ENCODE measurements around the gene FBN1. TPM values are rescaled to one million over a fixed set of nuclear protein-coding genes. Genes with fewer than 3 reads are reported as not detected.

FBN1 gene
- polyA plus RNA-seq, 10 donors = 213 to 405 (median 259) TPM

DNA sequence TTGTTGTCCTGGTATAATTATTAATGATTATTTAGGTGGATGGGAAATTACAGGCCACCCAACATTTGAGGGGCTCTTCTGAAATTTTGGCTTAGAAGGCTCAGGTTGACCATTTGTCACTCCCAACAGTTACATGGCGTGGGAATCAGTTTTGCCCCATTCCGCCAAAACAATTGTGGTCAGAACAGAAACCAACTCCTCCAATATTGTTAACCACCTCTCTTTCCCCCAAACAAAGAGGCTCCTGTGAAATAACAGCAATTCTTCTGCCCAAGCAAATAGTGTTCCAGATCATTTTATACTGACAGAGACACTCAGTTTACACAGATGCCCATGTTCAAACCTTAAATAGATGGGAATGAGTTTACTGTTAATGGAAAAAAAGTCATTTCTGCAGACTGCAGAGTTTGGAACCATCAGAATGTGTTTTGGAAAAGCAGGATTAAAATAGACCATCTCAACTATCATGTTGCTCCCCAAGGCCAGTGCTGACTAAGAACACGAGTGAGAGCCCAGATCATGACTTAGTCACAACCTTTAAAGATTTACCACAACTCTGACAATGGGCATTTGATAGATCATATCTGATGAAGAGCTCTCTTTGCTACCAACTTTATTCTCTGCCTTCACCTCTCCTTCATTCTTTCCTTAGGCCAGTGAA is 212.2 kb downstream of the FBN1 start:
- no peak for DNase-seq

DNA sequence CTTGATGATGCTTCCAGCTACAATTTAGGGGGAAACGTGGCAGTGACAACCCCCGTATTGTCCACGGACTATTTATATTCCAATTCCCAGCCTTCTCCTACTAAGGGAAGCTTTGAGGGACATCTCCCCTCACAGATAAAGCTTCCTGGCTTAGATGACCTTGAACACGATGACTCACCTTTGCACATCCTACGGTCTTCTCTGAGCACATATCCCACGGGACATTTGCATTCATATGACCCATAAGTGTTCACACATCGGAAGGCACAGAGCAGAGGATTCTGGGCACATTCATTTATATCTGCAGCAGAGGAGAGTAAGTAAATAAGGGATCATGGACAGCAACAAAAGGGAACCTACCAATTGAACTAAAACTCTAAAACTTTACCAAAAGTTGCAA is 212.8 kb downstream of the FBN1 start:
- DNase-seq = no peak

DNA sequence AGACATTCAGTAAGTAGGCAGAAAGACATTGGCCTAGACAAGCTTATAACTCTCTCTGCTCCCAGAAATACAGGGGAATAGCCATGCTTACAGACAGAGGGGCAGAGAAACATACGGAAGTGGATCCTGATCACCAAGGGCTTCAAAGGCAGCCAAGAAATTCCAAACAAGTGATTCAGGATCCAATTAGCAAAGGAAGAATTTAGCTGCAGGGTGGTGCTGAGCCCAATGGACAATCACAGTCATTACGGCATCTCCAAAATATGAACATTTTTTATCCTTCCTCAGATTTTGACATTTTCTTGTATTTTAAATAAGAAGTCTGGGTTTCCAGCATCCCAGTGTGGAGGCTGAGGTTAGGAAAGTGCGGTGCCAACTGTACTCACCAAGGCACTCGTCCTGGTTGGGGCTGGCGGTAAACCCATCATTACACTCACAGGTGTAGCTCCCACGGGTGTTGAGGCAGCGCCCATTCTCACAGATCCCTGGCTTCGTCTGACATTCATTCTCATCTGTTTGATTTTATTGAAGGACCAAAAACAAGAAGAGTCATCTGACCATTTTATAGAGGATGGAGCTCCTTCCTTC is 217.5 kb downstream of the FBN1 start:
- DNase-seq = peak in 1 of 3 donors; percentile 86

DNA sequence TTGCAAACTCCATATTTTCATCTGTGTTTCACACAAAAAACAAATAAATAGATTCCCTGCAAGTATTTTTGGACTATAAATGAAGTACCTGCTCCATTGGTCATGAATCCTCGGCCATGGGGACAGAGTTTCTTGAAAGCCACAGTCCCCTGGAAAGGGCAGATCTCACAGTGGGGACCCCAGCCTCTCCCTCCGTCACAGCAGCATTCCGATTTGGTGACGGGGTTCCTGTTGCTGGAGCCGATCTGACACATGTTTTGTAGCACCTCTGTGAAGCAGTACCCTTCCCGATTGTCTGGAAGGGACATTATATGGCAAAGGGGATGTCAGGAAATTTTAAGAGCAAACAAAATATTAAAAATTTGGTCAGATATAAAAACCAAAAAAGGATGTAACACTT is 218.0 kb downstream of the FBN1 start:
- DNase-seq = no peak

DNA sequence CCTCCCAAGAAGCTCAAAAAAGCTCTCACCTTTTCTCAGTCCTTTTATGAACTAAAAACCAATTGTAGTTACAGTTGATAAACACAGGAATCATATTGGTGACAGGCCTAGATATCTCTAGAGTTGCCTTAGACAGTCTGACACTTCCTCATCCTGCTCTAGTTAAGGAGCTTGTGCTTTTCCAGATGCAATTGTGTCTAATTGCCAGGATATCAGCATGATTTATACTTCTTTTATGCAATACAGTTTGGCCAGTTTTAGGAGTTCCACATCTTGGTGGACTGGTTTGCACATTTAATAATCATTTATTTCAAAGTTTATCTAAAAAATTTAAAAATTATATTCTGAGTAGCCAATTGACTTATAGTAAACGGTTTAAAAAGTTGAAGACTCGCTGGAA is 218.6 kb downstream of the FBN1 start:
- no peak for DNase-seq

DNA sequence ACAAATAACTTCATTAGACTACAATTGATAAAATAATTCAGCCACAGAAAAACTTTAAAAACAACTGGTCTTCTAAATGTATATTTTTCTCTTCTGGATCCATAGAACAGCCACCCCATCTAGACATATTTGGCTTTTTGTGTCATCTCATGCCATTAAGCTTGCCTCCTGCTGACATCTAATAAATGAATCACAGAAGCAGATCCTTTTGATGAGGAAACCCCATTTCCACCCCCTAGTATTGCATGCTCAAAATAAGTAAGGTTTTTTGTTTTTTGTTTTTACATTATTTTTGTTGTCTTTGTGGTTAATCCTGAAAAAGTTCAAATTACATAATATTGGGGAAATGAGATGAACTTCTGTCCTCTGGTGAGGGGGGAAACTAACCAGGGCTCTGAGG is 219.5 kb downstream of the FBN1 start:
- DNase-seq = no peak

DNA sequence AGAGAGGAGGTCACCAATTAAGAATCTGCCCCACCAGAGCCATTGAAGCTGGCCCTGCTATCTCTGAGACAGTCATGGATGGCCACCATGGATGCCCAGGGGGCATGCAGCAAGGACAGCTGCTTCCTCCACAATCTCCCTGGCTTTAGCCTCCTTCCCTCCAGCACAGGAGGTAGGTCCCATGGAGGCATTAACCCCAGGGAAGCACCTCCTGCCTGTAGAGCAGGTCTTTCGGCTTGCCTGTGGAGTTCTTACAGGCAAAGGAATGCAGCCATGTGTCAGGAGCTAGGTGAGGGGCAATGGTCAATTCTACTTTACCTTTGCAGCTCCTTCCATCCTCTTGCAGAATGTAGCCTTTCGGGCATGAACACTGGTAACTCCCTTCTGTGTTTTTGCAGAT is 220.5 kb downstream of the FBN1 start:
- no peak for DNase-seq

DNA sequence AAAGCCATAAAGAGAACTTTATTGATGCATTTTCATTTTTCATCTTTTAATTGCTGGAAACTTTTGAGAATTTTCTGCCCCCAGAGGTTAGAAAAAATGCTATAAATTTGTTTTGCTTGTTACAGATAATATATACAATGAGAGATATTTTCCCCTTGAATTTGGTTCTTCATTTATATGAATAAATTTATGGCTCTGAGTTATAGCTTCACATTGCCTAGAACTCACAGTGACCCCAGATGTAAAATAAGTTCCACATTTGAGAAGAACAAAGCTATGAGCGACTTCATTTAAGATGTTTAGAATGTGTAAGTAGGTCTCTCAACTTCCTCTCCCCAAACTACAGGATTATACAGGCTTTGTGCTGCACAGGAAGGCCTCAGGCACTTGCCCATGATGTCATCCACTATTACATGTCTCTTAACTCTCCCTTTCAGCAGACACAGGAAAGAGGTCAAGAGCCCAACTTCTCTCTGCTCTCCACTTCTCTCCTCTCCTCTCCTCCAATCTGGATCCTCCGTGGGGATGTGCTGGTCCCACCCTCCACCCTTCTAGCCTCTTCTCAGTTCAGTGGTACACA is 221.5 kb downstream of the FBN1 start:
- DNase-seq = no peak

DNA sequence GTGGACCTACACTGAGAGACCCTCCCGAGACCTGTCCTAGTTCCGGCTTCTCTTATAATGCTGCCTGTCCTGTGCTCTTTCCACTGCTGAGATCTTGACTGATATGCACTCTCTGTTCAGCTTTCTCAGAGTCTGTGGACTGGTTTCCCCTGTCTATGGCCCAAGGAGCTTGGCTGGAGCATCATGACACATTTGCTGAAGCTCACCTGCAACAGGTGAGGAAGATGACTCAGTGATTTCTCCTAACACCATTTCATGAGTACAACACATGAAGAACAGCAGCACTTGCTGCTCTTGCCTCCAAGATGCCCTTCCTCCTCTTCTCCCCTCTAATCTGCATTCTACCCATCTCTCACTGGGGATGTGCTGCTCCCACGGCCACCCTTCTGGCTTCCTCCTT is 222.2 kb downstream of the FBN1 start:
- DNase-seq = no peak

DNA sequence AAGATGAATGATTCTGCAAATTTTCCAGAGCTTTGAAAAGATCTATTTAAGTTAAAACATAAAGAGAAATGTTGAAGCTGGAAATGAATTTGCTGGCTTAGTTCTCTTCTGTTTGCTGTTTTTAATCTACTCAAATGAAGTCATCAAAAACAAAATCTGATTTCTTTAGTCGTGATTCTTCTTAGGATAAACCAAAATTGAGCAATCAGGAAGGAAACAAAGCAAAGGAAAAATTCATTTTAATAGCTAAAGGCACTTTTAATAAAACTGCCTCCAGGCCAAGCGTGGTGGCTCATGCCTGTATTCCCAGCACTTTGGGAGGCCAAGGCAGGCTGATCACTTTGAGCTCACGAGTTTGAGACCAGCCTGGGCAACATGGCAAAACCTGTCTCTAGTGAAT is 223.1 kb downstream of the FBN1 start:
- no peak for DNase-seq

DNA sequence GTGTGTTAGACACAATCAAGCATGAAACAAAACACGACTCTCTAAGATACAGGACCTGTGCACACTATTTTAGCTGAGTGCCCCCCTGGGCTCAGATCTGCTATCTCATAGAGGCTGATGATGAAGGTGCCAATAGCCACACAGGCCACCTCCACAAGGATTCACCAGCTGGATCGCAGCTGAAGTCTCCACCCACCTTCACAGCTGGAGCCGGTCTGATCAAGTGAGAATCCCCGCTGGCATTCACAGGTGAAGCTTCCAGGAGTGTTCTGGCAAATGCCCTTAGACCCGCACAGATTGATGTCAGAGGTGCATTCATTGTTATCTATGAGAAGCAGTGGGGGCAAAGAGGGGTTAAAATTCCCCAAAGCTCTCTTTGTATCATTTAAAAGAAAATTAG is 224.1 kb downstream of the FBN1 start:
- no peak for DNase-seq

DNA sequence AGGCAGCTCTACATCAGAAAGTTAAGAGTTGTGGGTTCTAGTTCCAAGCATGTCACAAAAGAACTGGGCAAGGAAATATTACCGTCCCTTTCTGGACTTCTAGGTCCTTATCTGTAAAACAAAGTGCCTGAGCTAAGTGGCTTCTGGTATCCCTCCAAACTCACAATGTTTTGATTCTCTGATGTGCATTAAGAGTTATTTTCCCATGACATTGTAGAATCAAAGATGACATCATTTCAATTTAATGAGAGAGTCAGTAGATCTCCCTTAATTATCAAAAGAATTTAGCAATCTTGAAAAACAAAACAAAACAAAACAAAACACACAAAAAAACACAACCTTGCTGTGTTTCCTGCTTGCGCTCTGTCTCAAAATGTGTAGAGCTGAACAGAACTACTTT is 225.6 kb downstream of the FBN1 start:
- DNase-seq = no peak

DNA sequence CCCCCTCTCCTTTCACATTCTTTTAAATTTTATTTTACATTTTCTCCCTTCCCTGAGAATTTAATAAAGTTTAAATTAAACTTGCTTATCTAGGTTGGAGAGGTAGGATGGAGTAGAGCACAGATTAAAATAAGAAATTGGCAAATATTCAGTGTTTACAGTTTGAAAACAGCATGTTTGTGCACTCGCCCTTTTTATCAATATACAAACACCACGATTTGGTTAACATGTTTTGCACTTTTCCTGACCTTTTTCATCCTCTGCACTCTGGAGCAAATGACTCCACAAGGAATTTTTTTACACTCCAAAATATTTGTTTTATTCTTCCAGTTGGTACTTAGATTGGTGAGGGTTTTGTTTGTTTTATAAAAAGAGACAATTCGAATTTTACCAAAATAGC is 227.2 kb downstream of the FBN1 start:
- DNase-seq = no peak

DNA sequence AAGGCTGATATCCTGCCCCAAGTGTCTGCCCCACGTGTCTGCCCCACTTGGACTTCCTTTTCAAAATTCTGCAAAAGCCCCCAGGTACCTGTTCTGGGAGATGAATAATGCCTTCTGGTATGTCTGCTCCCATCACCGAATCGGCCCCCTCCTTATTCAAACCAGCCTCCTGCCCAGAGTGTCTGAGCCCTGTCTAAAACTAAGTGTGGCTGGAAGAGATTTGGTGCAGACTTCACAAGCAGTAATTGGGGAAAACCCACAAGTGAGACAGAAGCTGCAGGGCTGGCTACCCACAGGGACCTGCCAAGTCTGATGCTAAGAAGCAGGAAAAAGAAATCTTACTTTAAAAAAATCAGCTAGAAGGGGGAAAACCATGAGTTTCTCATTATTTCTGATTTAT is 229.2 kb downstream of the FBN1 start:
- DNase-seq = no peak

DNA sequence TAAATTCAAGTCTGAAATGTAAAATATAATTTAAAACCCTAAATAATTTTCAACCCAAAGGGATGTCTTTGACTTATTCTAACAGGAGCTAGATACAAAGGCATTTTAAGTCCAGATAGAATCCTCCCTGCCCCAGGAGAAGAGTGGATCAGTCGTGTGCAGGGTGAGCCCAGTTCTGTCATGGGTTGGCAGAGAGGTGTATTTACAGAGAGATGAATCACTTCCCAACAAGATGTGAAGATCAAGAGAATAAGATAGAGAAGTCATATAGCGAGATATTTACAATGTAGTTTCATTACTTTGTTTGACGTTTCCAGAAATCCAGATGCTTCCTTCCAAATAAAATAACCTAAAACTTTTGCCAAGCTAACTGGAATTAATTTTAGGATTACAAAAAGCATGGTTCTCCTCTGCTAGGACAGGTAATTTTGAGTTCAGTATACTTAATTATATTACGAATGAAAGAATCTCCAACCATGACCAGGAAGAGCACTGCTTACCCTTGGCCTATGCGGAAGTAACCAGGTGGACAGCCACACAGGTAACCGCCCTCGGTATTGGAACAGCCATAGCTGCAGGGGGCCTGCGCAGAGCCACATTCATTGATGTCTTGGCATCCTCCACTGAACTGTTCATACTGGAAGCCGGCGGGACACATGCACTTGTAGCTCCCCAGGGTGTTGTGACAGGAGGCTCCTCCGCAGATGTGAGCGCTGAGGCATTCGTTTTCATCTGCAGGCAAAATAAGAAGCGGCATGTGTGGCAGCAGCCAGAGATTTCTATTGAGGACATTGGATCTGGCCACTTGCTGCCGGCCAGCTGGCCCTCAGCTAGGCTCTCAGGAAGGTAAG is 230.2 kb downstream of the FBN1 start:
- no peak for DNase-seq

DNA sequence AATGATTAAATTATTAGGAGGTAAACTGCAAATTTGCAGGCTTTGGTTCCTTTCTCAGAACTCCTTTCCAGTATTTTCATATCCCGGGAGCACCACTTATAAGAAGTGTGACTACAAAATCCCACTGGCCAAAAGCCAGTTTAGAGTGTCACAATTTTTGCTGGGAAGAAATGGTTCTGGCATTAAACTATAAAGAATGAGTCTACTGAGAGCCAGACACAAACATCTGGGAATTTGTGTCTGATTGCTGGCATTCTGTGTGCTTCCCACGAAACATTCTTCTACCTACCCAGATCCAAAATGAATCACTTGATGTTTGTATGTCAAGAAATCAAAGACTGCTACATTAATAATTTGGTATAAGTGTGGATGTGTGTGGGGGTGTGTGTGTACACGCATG is 231.5 kb downstream of the FBN1 start:
- DNase-seq = peak in 1 of 3 donors; percentile 74

DNA sequence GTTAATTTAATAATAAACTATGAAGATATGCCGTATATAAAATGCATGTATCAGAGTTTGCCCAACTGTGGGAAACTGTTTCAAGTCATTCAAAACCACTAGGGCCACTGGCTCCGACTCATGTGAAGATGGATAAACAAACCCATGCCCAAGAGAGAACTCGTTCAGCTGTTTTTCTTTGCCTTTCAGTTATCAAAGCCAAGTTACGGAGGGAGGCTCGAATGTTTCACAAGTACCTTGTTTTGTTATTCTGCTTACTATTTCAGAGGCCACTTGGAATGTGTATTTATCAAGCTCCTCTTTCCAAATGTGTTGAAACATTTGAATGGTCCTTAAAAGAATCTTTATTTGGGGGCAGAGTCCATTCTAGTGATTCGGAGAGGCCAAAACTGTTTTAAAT is 232.2 kb downstream of the FBN1 start:
- DNase-seq = no peak

DNA sequence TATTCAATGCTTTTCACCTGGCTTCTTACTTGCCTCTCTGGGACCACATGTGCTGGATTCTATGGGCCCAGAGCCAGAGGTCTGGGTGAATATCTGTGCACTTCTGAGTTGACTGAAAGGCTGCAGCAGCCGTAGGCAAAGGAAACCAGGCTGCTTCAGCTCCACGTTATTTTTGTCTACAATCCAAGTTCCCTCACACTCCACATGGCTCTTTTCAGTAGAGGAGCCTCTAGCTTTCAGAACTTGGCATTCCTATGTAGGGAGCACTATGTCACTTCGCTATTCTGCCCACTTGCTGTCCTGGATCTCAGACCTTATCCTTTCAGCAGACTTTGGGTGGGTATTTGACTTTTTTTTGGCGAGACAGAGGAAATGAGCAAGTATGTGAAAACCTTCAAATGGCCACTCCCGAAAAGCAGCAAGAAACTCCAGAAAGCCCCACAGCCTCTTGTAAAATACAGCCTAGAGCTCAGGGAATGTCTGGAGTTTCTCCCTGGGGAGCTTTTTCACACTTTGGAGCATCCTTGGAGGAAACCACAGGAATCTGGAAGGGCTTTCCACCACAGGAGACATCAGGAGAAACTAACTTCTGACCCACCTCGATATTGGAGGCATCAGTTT is 233.4 kb downstream of the FBN1 start:
- DNase-seq = peak in 1 of 3 donors; percentile 85

DNA sequence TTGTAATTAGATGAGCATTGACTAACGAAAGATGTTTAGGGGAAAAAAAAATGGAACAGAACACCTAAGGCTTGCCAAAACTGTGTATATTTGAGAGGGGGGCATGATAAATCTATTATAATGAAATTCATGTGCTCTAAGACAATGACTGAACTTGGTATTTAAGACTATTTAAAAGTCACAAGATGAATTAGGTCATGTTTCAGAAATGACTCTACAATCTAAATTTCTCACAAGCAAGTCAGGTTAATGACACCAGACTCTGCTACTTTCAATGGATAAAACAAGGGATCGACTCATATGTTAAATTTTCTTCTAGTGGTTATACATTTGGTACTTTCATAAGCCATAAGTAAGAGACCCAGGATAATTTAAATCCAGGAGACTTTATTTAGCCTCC is 235.9 kb downstream of the FBN1 start:
- DNase-seq = no peak

DNA sequence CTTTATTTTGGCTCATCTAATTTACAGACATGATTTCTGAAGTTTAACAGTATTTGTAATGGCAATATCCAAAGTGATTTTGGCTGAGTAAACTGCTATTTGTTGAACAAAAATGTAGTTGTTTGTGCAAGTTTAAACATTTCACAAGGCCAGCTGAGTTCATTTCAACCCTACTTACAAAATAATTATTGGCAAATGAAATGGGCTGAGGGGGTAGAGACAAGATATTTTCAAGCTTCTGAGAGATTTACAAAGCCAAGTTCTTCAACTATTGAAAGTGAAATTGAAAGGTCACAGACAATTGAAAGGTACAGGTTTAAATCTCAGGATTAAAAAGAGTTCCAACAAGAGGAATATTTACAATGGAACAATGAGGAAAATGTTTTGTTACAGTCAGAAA is 237.2 kb downstream of the FBN1 start:
- peak in 1 of 3 donors; percentile 59 for DNase-seq

DNA sequence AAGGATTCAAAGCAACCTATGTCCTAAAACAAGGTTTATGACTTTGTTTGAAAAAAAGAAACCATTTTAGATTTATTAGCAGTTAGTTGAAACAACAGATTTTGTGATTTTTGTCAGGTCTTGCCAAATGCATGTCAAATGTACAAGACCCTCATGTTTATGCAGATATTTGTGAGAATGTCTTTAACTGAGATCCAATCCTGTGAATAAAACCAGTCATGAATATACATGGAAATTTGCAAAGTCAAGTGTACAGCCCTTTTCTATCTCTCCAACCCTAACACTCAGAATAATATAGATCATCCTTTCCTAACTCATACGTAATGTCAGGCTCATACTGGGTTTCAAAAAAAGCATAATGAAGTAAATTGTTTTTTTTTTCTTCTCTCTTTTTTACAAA is 237.9 kb downstream of the FBN1 start:
- DNase-seq = no peak

DNA sequence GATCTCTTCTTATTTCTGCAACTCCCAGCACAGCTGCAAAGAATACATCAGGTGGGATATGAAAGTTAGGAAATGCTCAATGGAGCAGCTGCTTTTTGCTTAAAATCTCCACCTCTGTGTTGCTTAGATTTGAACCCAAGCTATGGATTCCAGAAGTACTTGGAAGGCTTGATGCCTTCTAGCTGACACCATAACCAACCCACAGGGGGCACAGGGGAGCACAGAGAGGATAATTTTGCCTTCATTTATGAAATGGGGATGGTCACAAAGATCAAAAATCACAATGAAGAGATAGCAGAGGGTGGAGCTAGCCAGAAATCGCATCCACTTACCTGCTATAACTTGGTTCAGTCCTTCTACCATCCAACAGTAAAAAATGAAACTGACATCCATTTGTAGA is 238.6 kb downstream of the FBN1 start:
- no peak for DNase-seq
